Mesenchymal stem cell (in vitro differentiated cells and primary cell): ENCODE results near the gene ITIH1.

ENCODE experiments used
- DNase-seq: peaks from one replicate; pipeline ENCODE4 v3.0.0-alpha.2; 2013
- H2AFZ ChIP-seq: one replicate; pipeline ENCODE4 v1.6.1; 2013; ENCODE audit warnings: low read depth, mild to moderate bottlenecking, control low read depth, inconsistent platforms, low read length, moderate library complexity
- H2AK5ac ChIP-seq: 2 replicates; pipeline ENCODE4 v1.6.1; 2013; ENCODE audit warnings: low read length, moderate library complexity, mild to moderate bottlenecking, inconsistent platforms; ENCODE audit not compliant: severe bottlenecking
- H2BK120ac ChIP-seq: one replicate; pipeline ENCODE4 v1.6.1; 2013; ENCODE audit warnings: low read depth, mild to moderate bottlenecking, inconsistent platforms, low read length, moderate library complexity
- H2BK12ac ChIP-seq, 2 experiments: one replicate each; pipeline ENCODE4 v1.6.1; 2013; ENCODE audit warnings: inconsistent platforms in 2 of 2, low read length in 2 of 2, mild to moderate bottlenecking in 2 of 2, moderate library complexity in 2 of 2, control low read depth in 1 of 2
- H2BK15ac ChIP-seq: one replicate; pipeline ENCODE4 v1.6.1; 2013; ENCODE audit warnings: mild to moderate bottlenecking, low read depth, inconsistent platforms; ENCODE audit not compliant: poor library complexity, severe bottlenecking
- H2BK5ac ChIP-seq: 2 replicates; pipeline ENCODE4 v1.6.1; 2013; ENCODE audit warnings: low read depth, mild to moderate bottlenecking, low read length, control low read depth, inconsistent platforms; ENCODE audit not compliant: poor library complexity, severe bottlenecking
- H3K14ac ChIP-seq, 2 experiments: one replicate each; pipeline ENCODE4 v1.6.1; 2013; ENCODE audit warnings: inconsistent platforms in 2 of 2, low read length in 2 of 2, control low read depth in 1 of 2, mild to moderate bottlenecking in 1 of 2, moderate library complexity in 1 of 2
- H3K18ac ChIP-seq, 2 experiments: one replicate each; pipeline ENCODE4 v1.6.1; 2013; ENCODE audit warnings: inconsistent platforms in 2 of 2, low read length in 2 of 2, control low read depth in 1 of 2, low read depth in 1 of 2, mild to moderate bottlenecking in 1 of 2
- H3K23ac ChIP-seq, 2 experiments: one replicate each; pipeline ENCODE4 v1.6.1; 2013; ENCODE audit warnings: inconsistent platforms in 2 of 2, low read length in 2 of 2, mild to moderate bottlenecking in 2 of 2, moderate library complexity in 2 of 2, control low read depth in 1 of 2
- H3K27ac ChIP-seq: 2 replicates; pipeline ENCODE4 v1.5.1; 2013; ENCODE audit warnings: mild to moderate bottlenecking, moderate library complexity, low read length, control low read depth, inconsistent platforms; ENCODE audit not compliant: poor library complexity, severe bottlenecking
- H3K27me3 ChIP-seq, 2 experiments: 2 replicates each; pipeline versions ENCODE4 v1.6.1 to v1.7.0; 2013; ENCODE audit warnings: low read length in 2 of 2, mild to moderate bottlenecking in 2 of 2, moderate library complexity in 2 of 2, control low read depth in 1 of 2, inconsistent platforms in 1 of 2; ENCODE audit not compliant: control insufficient read depth in 1 of 2, insufficient read depth in 1 of 2
- H3K36me3 ChIP-seq, 2 experiments: 2 replicates each; pipeline versions ENCODE4 v1.6.1 to v1.7.0; 2013; ENCODE audit warnings: low read length in 2 of 2, control low read depth in 1 of 2, inconsistent platforms in 1 of 2, low read depth in 1 of 2, mild to moderate bottlenecking in 1 of 2; ENCODE audit not compliant: insufficient read depth in 2 of 2, control insufficient read depth in 1 of 2
- H3K4ac ChIP-seq, 2 experiments: one replicate each; pipeline ENCODE4 v1.6.1; 2013; ENCODE audit warnings: inconsistent platforms in 2 of 2, low read length in 2 of 2, mild to moderate bottlenecking in 2 of 2, moderate library complexity in 2 of 2, control low read depth in 1 of 2, low read depth in 1 of 2
- H3K4me1 ChIP-seq: 2 replicates; pipeline ENCODE4 v1.6.1; 2013; ENCODE audit warnings: low read depth, low read length, control low read depth; ENCODE audit not compliant: control insufficient read depth, insufficient read depth
- H3K4me2 ChIP-seq: 2 replicates; pipeline ENCODE4 v1.6.1; 2013; ENCODE audit warnings: low read length, mild to moderate bottlenecking, inconsistent platforms; ENCODE audit not compliant: poor library complexity, severe bottlenecking
- H3K4me3 ChIP-seq, 2 experiments: 2 replicates each; pipeline versions ENCODE4 v1.5.1 to v1.7.0; 2013; ENCODE audit warnings: low read length in 2 of 2, mild to moderate bottlenecking in 2 of 2, control low read depth in 1 of 2, low read depth in 1 of 2; ENCODE audit not compliant: insufficient read depth in 1 of 2
- H3K79me1 ChIP-seq: replicated peaks from 2 replicates; pipeline ENCODE4 v1.6.1; 2013; ENCODE audit warnings: mild to moderate bottlenecking, control low read depth, low read length, inconsistent platforms; ENCODE audit not compliant: poor library complexity, severe bottlenecking
- H3K9ac ChIP-seq: 2 replicates; pipeline ENCODE4 v1.7.0; 2013; ENCODE audit warnings: mild to moderate bottlenecking, low read length, moderate library complexity
- H3K9me3 ChIP-seq: 2 replicates; pipeline ENCODE4 v1.7.0; 2013; ENCODE audit warnings: mild to moderate bottlenecking, low read length; ENCODE audit not compliant: control insufficient read depth
- H4K8ac ChIP-seq: one replicate; pipeline ENCODE4 v1.6.1; 2013; ENCODE audit warnings: inconsistent platforms, mild to moderate bottlenecking, low read length, moderate library complexity
- H4K91ac ChIP-seq: one replicate; pipeline ENCODE4 v1.6.1; 2013; ENCODE audit warnings: mild to moderate bottlenecking, low read length, inconsistent platforms
- WGBS: methylation state at CpG from one replicate; pipeline ENCODE4 v1.1.7; 2013; ENCODE audit warnings: mixed read lengths; 5-methylcytosine and 5-hydroxymethylcytosine counted together

Gene ITIH1

GRCh38 chr3:52817221-52817620 is 39.8 kb downstream of the ITIH1 start:
- Histone ChIP-seq H3K4me2 (no peak overlapping the region), H2AK5ac (no peak overlapping the region), H4K91ac (no peak overlapping the region), H3K23ac (no peak overlapping the region), H3K36me3 (no peaks in the 10 kb centered on the region), H3K79me1 (no peaks in the 10 kb centered on the region), H3K9me3 (no peaks in the 10 kb centered on the region), H2BK120ac (no peak overlapping the region), H3K18ac (no peak overlapping the region), H3K4ac (no peak overlapping the region), H2BK5ac (no peak overlapping the region), H3K4me1 (peaks cover 8% of the 10 kb centered on the region), H3K27ac (no peak overlapping the region), H3K4me3 (no peak overlapping the region), H3K9ac (no peak overlapping the region), H3K14ac (peak overlapping the region in 1 of 2 experiments; percentile 38), H2BK15ac (no peak overlapping the region), H2BK12ac (no peak overlapping the region), H4K8ac (no peak overlapping the region), H3K27me3 (peaks cover 5 to 6% of the 10 kb centered on the region in 2 experiments), H2AFZ (no peak overlapping the region)
- DNase-seq: no peak
- WGBS: 94% methylated on average over 10 of the region's 10 CpGs

DNA sequence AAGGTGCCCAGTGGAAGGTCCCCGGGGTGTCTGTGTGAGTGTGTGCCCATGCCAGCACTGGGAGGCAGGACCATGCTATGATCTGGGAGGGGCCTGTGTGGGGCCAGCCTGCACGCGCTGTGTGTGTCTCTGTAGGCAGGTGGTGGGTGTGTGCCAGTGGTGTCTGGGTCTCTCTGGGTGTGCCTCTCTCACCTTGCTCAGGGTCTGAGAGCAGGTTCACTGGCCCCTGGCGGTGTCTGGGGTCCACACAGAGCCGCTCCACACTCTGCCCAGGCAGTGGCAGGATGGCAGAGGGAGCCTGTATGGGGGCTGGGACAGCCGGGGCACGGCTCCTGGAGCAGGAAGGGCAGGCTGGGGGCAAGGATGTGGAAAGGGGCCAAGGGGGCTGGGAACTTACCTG is 40.5 kb downstream of the ITIH1 start:
- Histone ChIP-seq H3K14ac (peak overlapping the region in 1 of 2 experiments; percentile 38), H3K27me3 (peaks cover 5 to 6% of the 10 kb centered on the region in 2 experiments), H3K4me2 (no peak overlapping the region), H4K91ac (no peak overlapping the region), H2BK12ac (no peak overlapping the region), H4K8ac (no peak overlapping the region), H2AFZ (no peak overlapping the region), H3K79me1 (no peaks in the 10 kb centered on the region), H3K23ac (no peak overlapping the region), H3K9ac (no peak overlapping the region), H3K4me1 (peaks cover 8% of the 10 kb centered on the region), H2BK5ac (no peak overlapping the region), H3K27ac (no peak overlapping the region), H3K4ac (no peak overlapping the region), H2BK120ac (no peak overlapping the region), H3K4me3 (no peak overlapping the region), H3K9me3 (no peaks in the 10 kb centered on the region), H3K18ac (no peak overlapping the region), H3K36me3 (no peaks in the 10 kb centered on the region), H2AK5ac (no peak overlapping the region), H2BK15ac (no peak overlapping the region)
- DNase-seq: no peak
- WGBS: 86% methylated on average over 7 of the region's 7 CpGs

- Histone ChIP-seq H4K91ac (no peak overlapping the region), H2BK120ac (no peak overlapping the region), H2AK5ac (no peak overlapping the region), H4K8ac (no peak overlapping the region), H2BK5ac (no peak overlapping the region), H3K18ac (no peak overlapping the region), H3K79me1 (no peaks in the 10 kb centered on the region), H3K27me3 (peaks cover 0 to 4% of the 10 kb centered on the region in 2 experiments), H3K4ac (no peak overlapping the region), H3K23ac (no peak overlapping the region), H3K4me3 (no peak overlapping the region), H3K14ac (no peak overlapping the region), H3K9ac (no peak overlapping the region), H3K9me3 (no peaks in the 10 kb centered on the region), H3K4me1 (peaks cover 8% of the 10 kb centered on the region), H2BK12ac (no peak overlapping the region), H2AFZ (no peak overlapping the region), H3K27ac (no peak overlapping the region), H2BK15ac (no peak overlapping the region), H3K36me3 (no peaks in the 10 kb centered on the region), H3K4me2 (no peak overlapping the region)
- no peak for DNase-seq
- 90% methylated on average over 2 of the region's 2 CpGs for WGBS
Measured at GRCh38 chr3:52819936-52820335, 42.5 kb downstream of the ITIH1 start.

DNA sequence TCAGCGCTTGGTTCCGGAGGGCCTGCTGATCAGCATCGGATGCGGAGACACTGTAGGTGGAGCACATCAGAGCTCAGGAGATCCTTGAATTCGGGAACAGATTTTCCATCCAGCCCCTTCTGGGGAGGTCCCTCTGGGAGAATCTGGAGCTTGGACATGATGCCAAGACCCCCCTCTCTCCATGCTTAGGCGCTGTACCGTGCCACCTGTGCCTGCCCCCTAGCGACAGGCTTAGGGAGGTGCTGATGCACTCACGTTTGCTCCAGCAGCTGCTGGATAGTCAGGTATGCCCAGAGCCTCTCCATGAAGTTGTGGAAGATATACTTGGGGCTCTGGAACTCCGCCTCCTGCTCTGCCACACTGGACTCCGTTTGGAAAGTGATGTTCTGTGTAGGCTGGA is 43.3 kb downstream of the ITIH1 start:
- Histone ChIP-seq H3K36me3 (no peaks in the 10 kb centered on the region), H3K4me3 (no peak overlapping the region), H3K9ac (no peak overlapping the region), H3K23ac (no peak overlapping the region), H2AFZ (no peak overlapping the region), H2BK12ac (no peak overlapping the region), H2BK5ac (no peak overlapping the region), H2AK5ac (no peak overlapping the region), H3K4me2 (no peak overlapping the region), H2BK120ac (no peak overlapping the region), H4K91ac (no peak overlapping the region), H4K8ac (no peak overlapping the region), H3K9me3 (no peaks in the 10 kb centered on the region), H3K79me1 (no peaks in the 10 kb centered on the region), H3K4me1 (peaks cover 8% of the 10 kb centered on the region), H3K18ac (no peak overlapping the region), H3K4ac (no peak overlapping the region), H3K14ac (no peak overlapping the region), H3K27ac (no peak overlapping the region), H2BK15ac (no peak overlapping the region), H3K27me3 (peaks cover 0 to 4% of the 10 kb centered on the region in 2 experiments)
- DNase-seq: peak; percentile 22
- WGBS: 46% methylated on average over 11 of the region's 11 CpGs
